ENCODE data around the gene TSC22D2. TPM values are rescaled to one million over a fixed set of nuclear protein-coding genes. Genes with fewer than 3 reads are reported as not detected.

Gene TSC22D2
- total RNA-seq, 1 donor from 2014 or later: 29.2 TPM

DNA sequence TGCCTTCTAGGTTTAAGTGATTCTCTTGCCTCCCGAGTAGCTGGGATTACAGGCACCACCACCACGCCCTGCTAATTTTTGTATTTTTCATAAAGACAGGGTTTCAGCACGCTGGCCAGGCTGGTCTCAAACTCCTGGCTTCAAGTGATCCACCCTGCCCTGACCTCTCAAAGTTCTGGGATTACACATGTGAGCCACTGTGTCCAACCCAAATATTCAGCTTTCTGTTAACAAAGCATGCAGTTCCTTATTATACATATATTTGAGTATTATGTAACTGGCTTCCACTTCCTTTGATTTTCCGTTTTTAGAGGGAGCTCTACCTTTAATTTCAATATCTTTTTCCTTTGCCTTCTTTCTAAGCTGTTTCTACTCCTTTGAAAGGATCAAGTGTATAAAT, 26.1 kb downstream of the TSC22D2 start:
- H3K27ac ChIP-seq: no peak overlapping the region
- DNase-seq (no peak), ATAC-seq (no peak)
- TF ChIP-seq, protein P1, sequence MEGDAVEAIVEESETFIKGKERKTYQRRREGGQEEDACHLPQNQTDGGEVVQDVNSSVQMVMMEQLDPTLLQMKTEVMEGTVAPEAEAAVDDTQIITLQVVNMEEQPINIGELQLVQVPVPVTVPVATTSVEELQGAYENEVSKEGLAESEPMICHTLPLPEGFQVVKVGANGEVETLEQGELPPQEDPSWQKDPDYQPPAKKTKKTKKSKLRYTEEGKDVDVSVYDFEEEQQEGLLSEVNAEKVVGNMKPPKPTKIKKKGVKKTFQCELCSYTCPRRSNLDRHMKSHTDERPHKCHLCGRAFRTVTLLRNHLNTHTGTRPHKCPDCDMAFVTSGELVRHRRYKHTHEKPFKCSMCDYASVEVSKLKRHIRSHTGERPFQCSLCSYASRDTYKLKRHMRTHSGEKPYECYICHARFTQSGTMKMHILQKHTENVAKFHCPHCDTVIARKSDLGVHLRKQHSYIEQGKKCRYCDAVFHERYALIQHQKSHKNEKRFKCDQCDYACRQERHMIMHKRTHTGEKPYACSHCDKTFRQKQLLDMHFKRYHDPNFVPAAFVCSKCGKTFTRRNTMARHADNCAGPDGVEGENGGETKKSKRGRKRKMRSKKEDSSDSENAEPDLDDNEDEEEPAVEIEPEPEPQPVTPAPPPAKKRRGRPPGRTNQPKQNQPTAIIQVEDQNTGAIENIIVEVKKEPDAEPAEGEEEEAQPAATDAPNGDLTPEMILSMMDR (IDR thresholded peaks at IDR 0.05): no peak
- H3K27me3 ChIP-seq: no peaks in the 10 kb centered on the region
- H3K4me3 ChIP-seq: no peak overlapping the region
- H3K36me3 ChIP-seq: no peaks in the 10 kb centered on the region
- intact Hi-C loops (cut with DNase I): no loop called here
- no peaks in the 10 kb centered on the region for H3K9me3 ChIP-seq
- H3K4me1 ChIP-seq: peaks cover 1% of the 10 kb centered on the region

DNA sequence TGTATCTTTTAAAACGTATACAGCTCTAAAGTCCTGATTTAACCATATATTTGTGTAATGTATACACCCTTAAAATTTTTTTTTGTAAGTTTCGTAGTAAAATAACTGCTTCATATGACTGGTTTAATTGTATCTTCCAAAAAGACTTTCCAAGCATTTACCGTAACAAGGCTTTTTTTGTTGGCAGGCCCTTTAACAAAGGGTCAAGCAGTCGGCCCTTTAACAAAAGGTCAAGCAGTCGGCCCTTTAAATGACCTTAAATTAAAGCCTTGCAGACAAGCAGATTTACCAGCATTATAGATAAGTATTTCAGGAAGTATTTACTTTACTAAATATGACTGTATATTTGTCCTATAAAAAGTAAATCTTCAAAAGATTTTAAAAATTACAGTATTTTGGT, 28.1 kb downstream of the TSC22D2 start:
- TF ChIP-seq, protein P1 (IDR thresholded peaks at IDR 0.05): no peak
- Histone ChIP-seq H3K4me3 (no peak overlapping the region), H3K27me3 (no peaks in the 10 kb centered on the region), H3K9me3 (no peaks in the 10 kb centered on the region), H3K36me3 (no peaks in the 10 kb centered on the region), H3K4me1 (no peaks in the 10 kb centered on the region), H3K27ac (no peak overlapping the region)
- intact Hi-C loops (cut with DNase I): no loop called here
- ATAC-seq (no peak), DNase-seq (no peak)

DNA sequence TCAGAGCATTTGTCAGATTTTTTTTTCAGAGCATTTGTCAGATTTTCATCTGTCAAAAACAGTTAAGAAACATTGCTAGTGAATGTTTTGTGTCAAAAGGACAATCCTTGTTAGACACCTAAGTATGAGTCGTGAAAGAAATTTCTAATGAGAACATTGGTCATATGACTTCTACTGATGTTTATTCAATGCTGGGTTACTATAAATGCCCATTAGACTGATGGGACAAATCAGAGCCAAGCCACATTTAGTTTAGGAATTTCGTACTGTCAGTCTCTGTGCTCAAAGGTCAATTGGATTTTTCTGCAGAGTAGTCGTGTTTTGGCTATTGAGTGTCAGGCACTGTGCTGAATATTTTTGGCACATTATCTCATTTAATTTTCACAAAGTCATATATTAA, 31.6 kb downstream of the TSC22D2 start:
- DNase-seq (no peak), ATAC-seq (no peak)
- H3K4me3 ChIP-seq: no peak overlapping the region
- no peaks in the 10 kb centered on the region for H3K4me1 ChIP-seq
- TF ChIP-seq, protein P1 (IDR thresholded peaks at IDR 0.05): no peak
- H3K36me3 ChIP-seq: no peaks in the 10 kb centered on the region
- no peaks in the 10 kb centered on the region for H3K27me3 ChIP-seq
- no peak overlapping the region for H3K27ac ChIP-seq
- no peaks in the 10 kb centered on the region for H3K9me3 ChIP-seq
- intact Hi-C loops (cut with DNase I): no loop called here

DNA sequence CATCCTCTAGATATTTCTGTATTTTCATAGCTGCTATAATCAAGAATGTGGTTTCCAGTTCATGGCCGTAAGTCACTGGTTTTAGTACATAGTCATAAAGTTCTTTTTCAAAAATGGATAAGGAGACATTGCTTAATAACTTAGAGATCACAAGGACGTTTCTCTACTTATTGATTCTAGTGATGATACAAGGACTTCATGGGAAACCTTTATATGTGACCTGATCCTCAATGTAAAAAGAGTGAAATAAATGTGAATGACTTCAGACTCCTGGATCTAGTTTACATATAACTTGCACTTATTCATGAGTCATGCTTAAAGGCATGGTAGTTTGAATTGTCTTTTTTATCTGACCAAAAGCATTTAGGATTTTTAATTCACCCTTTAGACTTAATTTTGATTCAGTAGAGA, 35.2 kb downstream of the TSC22D2 start:
- intact Hi-C loops (cut with DNase I): no loop called here

DNA sequence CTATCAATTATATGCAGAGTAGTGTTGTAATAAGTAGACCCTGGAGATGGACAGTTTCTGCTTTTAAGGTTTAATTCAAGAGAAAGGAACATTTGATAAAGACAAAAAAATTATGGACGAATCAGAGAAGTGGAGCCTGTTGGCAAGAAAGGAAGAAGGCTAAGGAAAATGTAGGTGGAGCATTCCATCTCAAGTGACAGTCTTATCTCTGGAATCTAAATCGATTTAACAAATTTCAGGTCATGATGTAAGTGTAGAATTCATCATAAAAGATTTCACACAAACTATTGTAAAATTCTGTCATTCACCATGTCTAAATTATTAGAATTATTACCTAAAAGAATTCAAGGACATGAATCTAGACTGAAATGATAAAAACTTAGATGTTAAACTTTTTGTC, 36.3 kb downstream of the TSC22D2 start:
- no peak for DNase-seq
- TF ChIP-seq, protein P1 (IDR thresholded peaks at IDR 0.05): no peak
- intact Hi-C loops (cut with DNase I): no loop called here

More for the DNA sequence above, 35.2 kb downstream of the TSC22D2 start:
- TF ChIP-seq, protein P1 (IDR thresholded peaks at IDR 0.05): no peak
- DNase-seq (no peak), ATAC-seq (no peak)
- Histone ChIP-seq H3K4me3 (no peak overlapping the region), H3K27ac (no peak overlapping the region), H3K9me3 (no peaks in the 10 kb centered on the region), H3K27me3 (no peaks in the 10 kb centered on the region), H3K4me1 (no peaks in the 10 kb centered on the region), H3K36me3 (no peaks in the 10 kb centered on the region)

DNA sequence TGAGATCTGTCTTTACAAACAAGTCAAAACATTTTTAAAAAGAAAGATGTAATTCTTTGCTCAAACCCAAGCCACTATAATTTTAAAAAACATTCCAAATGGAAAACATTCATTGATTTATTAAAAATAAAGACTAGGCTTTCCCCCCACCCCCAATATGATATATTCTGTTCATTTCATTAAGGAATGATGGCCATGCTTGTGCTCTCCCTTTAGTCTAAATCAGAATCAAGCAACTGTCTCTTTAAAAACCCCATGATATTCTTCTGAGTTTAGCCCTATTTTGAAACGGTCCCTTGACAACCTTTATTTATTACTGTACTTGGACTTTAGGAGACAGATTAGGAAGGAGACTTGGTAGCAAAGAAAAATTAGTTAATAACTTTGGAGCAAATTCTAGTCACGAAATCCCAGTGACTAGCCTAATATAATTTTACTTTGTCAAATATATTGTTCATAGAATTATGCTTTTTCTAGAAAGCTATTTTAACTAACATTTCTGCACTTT, 38.4 kb downstream of the TSC22D2 start:
- intact Hi-C loops (cut with DNase I): no loop called here
- TF ChIP-seq, protein P1 (IDR thresholded peaks at IDR 0.05): no peak
- Histone ChIP-seq H3K36me3 (no peaks in the 10 kb centered on the region), H3K9me3 (no peaks in the 10 kb centered on the region), H3K4me1 (peaks cover 21% of the 10 kb centered on the region), H3K27ac (no peak overlapping the region), H3K27me3 (no peaks in the 10 kb centered on the region), H3K4me3 (no peak overlapping the region)
- ATAC-seq (no peak), DNase-seq (no peak)

More for the DNA sequence above, 36.3 kb downstream of the TSC22D2 start:
- no peak overlapping the region for H3K4me3 ChIP-seq
- no peak for ATAC-seq
- H3K27me3 ChIP-seq: no peaks in the 10 kb centered on the region
- no peaks in the 10 kb centered on the region for H3K9me3 ChIP-seq
- peaks cover 5% of the 10 kb centered on the region for H3K4me1 ChIP-seq
- H3K27ac ChIP-seq: no peak overlapping the region
- no peaks in the 10 kb centered on the region for H3K36me3 ChIP-seq
